ENCODE data around the gene BMP2K. TPM values are rescaled to one million over a fixed set of nuclear protein-coding genes. Genes with fewer than 3 reads are reported as not detected.

Gene BMP2K
- total RNA-seq, 1 donor from 2014 or later = 33.3 TPM

DNA sequence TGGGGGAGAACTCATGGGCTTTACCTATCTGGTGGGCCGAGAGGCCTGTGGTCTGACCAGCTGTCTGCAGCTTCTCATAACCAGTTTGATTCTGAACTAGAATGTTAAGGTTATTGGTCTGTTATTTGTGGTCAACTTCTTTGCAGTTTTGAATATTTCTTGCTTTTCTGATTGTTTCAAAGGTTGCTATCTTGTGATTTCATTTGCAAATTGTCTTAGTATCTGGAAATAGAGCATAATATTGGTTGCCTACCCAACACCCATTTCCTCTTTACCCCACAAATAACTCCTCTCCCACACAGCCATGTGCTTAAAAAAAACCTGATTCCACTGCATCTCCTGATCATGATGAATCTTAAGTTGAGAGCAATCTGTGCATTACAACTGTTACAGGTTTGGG, 39.1 kb upstream of the BMP2K start:
- TF ChIP-seq CTCF (IDR thresholded peaks at IDR 0.05; ENCODE audit: insufficient read depth, low read depth, low read length) = no peak
- TF ChIP-seq EZH2 (IDR thresholded peaks at IDR 0.05; ENCODE audit: insufficient read depth, low read length) = no peak
- FAIRE-seq (no peak), DNase-seq (ENCODE audit: low read depth) (no peak)
- Histone ChIP-seq H3K4me2 (ENCODE audit: low read length) (no peak overlapping the region), H2AFZ (ENCODE audit: low read depth, low read length) (no peak overlapping the region), H3K27me3 (ENCODE audit: insufficient read depth, low read length) (no peaks in the 10 kb centered on the region), H3K4me3 (ENCODE audit: insufficient read depth, low read depth, low read length) (no peak overlapping the region), H3K79me2 (ENCODE audit: insufficient read depth, low read length) (no peaks in the 10 kb centered on the region), H3K9ac (ENCODE audit: low read length) (no peak overlapping the region), H3K36me3 (ENCODE audit: insufficient read depth, low read length) (no peaks in the 10 kb centered on the region), H3K9me3 (ENCODE audit: insufficient read depth, low read depth, low read length) (no peaks in the 10 kb centered on the region), H4K20me1 (ENCODE audit: insufficient read depth, low read length) (no peaks in the 10 kb centered on the region), H3K4me1 (ENCODE audit: insufficient read depth, low read length) (no peaks in the 10 kb centered on the region), H3K27ac (ENCODE audit: low read depth, low read length) (no peak overlapping the region)
- Mint-ChIP-seq H3K4me1 (ENCODE audit: low read depth, unreplicated experiment) (no peaks in the 10 kb centered on the region), H3K9me3 (ENCODE audit: unreplicated experiment) (peaks cover 1% of the 10 kb centered on the region), H3K27me3 (ENCODE audit: low read depth, unreplicated experiment) (no peaks in the 10 kb centered on the region), H3K36me3 (ENCODE audit: low read depth, unreplicated experiment) (no peaks in the 10 kb centered on the region), H3K4me3 (ENCODE audit: unreplicated experiment) (no peak overlapping the region), H3K27ac (ENCODE audit: unreplicated experiment) (no peak overlapping the region)

GRCh38 chr4:78737973-78738372, 38.2 kb upstream of the BMP2K start:
- DNase-seq (ENCODE audit: low read depth) = no peak
- FAIRE-seq = no peak
- Mint-ChIP-seq H3K27me3 (ENCODE audit: low read depth, unreplicated experiment) (no peaks in the 10 kb centered on the region), H3K4me3 (ENCODE audit: unreplicated experiment) (no peak overlapping the region), H3K27ac (ENCODE audit: unreplicated experiment) (no peak overlapping the region), H3K4me1 (ENCODE audit: low read depth, unreplicated experiment) (no peaks in the 10 kb centered on the region), H3K36me3 (ENCODE audit: low read depth, unreplicated experiment) (no peaks in the 10 kb centered on the region), H3K9me3 (ENCODE audit: unreplicated experiment) (peaks cover 1% of the 10 kb centered on the region)
- no peaks in the 10 kb centered on the region for H3K4me1 ChIP-seq (ENCODE audit: insufficient read depth, low read length)
- no peaks in the 10 kb centered on the region for H3K36me3 ChIP-seq (ENCODE audit: insufficient read depth, low read length)
- no peak overlapping the region for H2AFZ ChIP-seq (ENCODE audit: low read depth, low read length)
- H4K20me1 ChIP-seq (ENCODE audit: insufficient read depth, low read length) = no peaks in the 10 kb centered on the region
- no peak overlapping the region for H3K4me3 ChIP-seq (ENCODE audit: insufficient read depth, low read depth, low read length)
- H3K4me2 ChIP-seq (ENCODE audit: low read length) = no peak overlapping the region
- no peak overlapping the region for H3K27ac ChIP-seq (ENCODE audit: low read depth, low read length)
- H3K9ac ChIP-seq (ENCODE audit: low read length) = no peak overlapping the region
- no peaks in the 10 kb centered on the region for H3K79me2 ChIP-seq (ENCODE audit: insufficient read depth, low read length)
- H3K9me3 ChIP-seq (ENCODE audit: insufficient read depth, low read depth, low read length) = no peaks in the 10 kb centered on the region
- TF ChIP-seq CTCF (IDR thresholded peaks at IDR 0.05; ENCODE audit: insufficient read depth, low read depth, low read length) = no peak
- TF ChIP-seq EZH2 (IDR thresholded peaks at IDR 0.05; ENCODE audit: insufficient read depth, low read length) = no peak
- H3K27me3 ChIP-seq (ENCODE audit: insufficient read depth, low read length) = no peaks in the 10 kb centered on the region

DNA sequence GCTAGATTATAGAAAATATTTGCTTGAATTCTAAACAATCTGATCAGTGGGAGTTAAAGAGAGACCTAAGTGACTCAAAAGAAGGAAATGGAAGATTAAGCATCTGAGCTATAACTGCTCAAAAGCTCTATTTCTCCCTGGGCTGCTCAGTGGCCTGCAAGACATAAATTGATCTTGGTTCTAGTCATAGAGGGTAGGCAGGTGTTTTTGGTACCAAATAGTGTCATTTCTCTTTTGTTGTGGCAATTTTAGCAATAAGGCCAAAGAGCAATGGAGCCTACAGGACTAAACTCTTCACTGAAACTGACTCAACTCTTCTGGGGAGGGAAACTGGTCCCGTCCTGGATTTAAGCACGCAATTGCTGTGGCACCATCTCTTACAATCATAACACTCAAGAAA, 33.9 kb upstream of the BMP2K start:
- H2AFZ ChIP-seq (ENCODE audit: low read depth, low read length) = no peak overlapping the region
- H3K9ac ChIP-seq (ENCODE audit: low read length) = no peak overlapping the region
- FAIRE-seq = no peak

More for the DNA sequence above, 33.9 kb upstream of the BMP2K start:
- Histone ChIP-seq H4K20me1 (ENCODE audit: insufficient read depth, low read length) (no peaks in the 10 kb centered on the region), H3K4me1 (ENCODE audit: insufficient read depth, low read length) (no peaks in the 10 kb centered on the region), H3K4me3 (ENCODE audit: insufficient read depth, low read depth, low read length) (no peak overlapping the region), H3K79me2 (ENCODE audit: insufficient read depth, low read length) (no peaks in the 10 kb centered on the region), H3K27ac (ENCODE audit: low read depth, low read length) (no peak overlapping the region), H3K9me3 (ENCODE audit: insufficient read depth, low read depth, low read length) (no peaks in the 10 kb centered on the region), H3K36me3 (ENCODE audit: insufficient read depth, low read length) (no peaks in the 10 kb centered on the region), H3K27me3 (ENCODE audit: insufficient read depth, low read length) (no peaks in the 10 kb centered on the region), H3K4me2 (ENCODE audit: low read length) (no peak overlapping the region)
- Mint-ChIP-seq H3K36me3 (ENCODE audit: low read depth, unreplicated experiment) (no peaks in the 10 kb centered on the region), H3K4me1 (ENCODE audit: low read depth, unreplicated experiment) (no peaks in the 10 kb centered on the region), H3K27ac (ENCODE audit: unreplicated experiment) (no peak overlapping the region), H3K9me3 (ENCODE audit: unreplicated experiment) (no peaks in the 10 kb centered on the region), H3K27me3 (ENCODE audit: low read depth, unreplicated experiment) (no peaks in the 10 kb centered on the region), H3K4me3 (ENCODE audit: unreplicated experiment) (no peak overlapping the region)
- DNase-seq (ENCODE audit: low read depth) = no peak
- TF ChIP-seq EZH2 (IDR thresholded peaks at IDR 0.05; ENCODE audit: insufficient read depth, low read length) (no peak), CTCF (IDR thresholded peaks at IDR 0.05; ENCODE audit: insufficient read depth, low read depth, low read length) (no peak)
